ENCODE measurements around the gene ASPHD2. TPM values are rescaled to one million over a fixed set of nuclear protein-coding genes. Genes with fewer than 3 reads are reported as not detected.

The ASPHD2 gene
- total and polyA plus RNA-seq, 2 of the 13 experiments (the other 11 are each of a cell fraction or from before 2014, with no cell fraction given), result 0.04 TPM

- no peak for TF ChIP-seq ZBTB49 (CRISPR knock-in tag; IDR thresholded peaks at IDR 0.05; ENCODE audit: borderline replicate concordance)
- no peak for TF ChIP-seq GFI1 (CRISPR knock-in tag; IDR thresholded peaks at IDR 0.05; ENCODE audit: borderline replicate concordance)
- no peak for TF ChIP-seq NFYB (CRISPR knock-in tag; IDR thresholded peaks at IDR 0.05)
- no peak for TF ChIP-seq POGZ (CRISPR knock-in tag; IDR thresholded peaks at IDR 0.05)
- TF ChIP-seq TFE3 (CRISPR knock-in tag; IDR thresholded peaks at IDR 0.05), result no peak
- no peak for TF ChIP-seq POGK (CRISPR knock-in tag; conservative IDR thresholded peaks at IDR 0.05)
- no peak for TF ChIP-seq ZNF556 (CRISPR knock-in tag; IDR thresholded peaks at IDR 0.05; ENCODE audit: borderline replicate concordance)
Measured at GRCh38 chr22:26391091-26391490, 38.0 kb upstream of the ASPHD2 start (continued).

- no peak for DNase-seq (ENCODE audit: low spot score)
- H3K79me2 ChIP-seq (ENCODE audit: insufficient read depth, low read length), result no peaks in the 10 kb centered on the region
- H4K20me1 ChIP-seq (ENCODE audit: insufficient read depth, low read length), result no peaks in the 10 kb centered on the region
- no peaks in the 10 kb centered on the region for H3K9me3 ChIP-seq (ENCODE audit: low read length)
- WGBS (ENCODE audit: low lambda C conversion rate), result 0% methylated on average over 2 of the region's 2 CpGs
- no peak overlapping the region for H3K27ac ChIP-seq (ENCODE audit: extremely low read length, insufficient read depth, low read length)
- no peak overlapping the region for H3K9ac ChIP-seq (ENCODE audit: insufficient read depth, low read depth, low read length)
- no peak for FAIRE-seq
- H3K4me2 ChIP-seq (ENCODE audit: low read depth, low read length), result no peak overlapping the region
- H3K4me1 ChIP-seq (ENCODE audit: insufficient read depth, low read length), result no peaks in the 10 kb centered on the region
- ChIA-PET POLR2A (no interaction called here), CTCF (ENCODE audit: low intra/inter-chr PET ratio, low total read pairs) (no interaction called here)
- H3K36me3 ChIP-seq (replicated peaks in 1 of 2; ENCODE audit: control insufficient read depth in 1 of 2, insufficient read depth in 2 of 2, low read length in 2 of 2), result no peaks in the 10 kb centered on the region
- intact Hi-C loops (cut with micrococcal nuclease; ENCODE audit: unreplicated experiment), result no loop called here
- no TSS peak for BruUV-seq (replicated peaks)
- TF ChIP-seq CBX5 (CRISPR knock-in tag; IDR thresholded peaks at IDR 0.05; ENCODE audit: borderline replicate concordance), result no peak
- in situ Hi-C loops (cut with HindIII; ENCODE audit: extremely low pct_ligation_motif_present, low pct_unique_long_range_greater_than_20kb), result no loop called here
- no peak overlapping the region for H3K4me3 ChIP-seq (replicated peaks in 1 of 3; ENCODE audit: insufficient read depth in 1 of 3, low read depth in 2 of 3, low read length in 3 of 3)
- ATAC-seq, result no peak
- H2AFZ ChIP-seq (ENCODE audit: low read length), result no peak overlapping the region
- peaks cover 0 to 2% of the 10 kb centered on the region in 2 experiments; a peak in 2 of 5 replicates for H3K27me3 ChIP-seq (ENCODE audit: control insufficient read depth in 1 of 2, insufficient read depth in 2 of 2, low read length in 2 of 2)
Measured at GRCh38 chr22:26391623-26392022, 37.4 kb upstream of the ASPHD2 start.

Data from HepG2 (cell line).